OCI-LY1 (cell line): ENCODE results near the gene FBXW2.

Source experiments
- H2AFZ ChIP-seq: fragments of 200-600 bp; sonication (generic), shearing (Covaris generic); 2 replicates; pipeline ENCODE4 v1.6.0; 2014; ENCODE audit warnings: antibody characterized with exemption, mild to moderate bottlenecking, low read length
- H3F3A ChIP-seq: fragments of 200-600 bp; sonication (generic), shearing (Covaris generic); 2 replicates; pipeline ENCODE4 v1.6.0; 2014; ENCODE audit warnings: mild to moderate bottlenecking, antibody characterized with exemption, low read length, moderate library complexity; ENCODE audit not compliant: insufficient read depth
- H3K27ac ChIP-seq: fragments of 200-600 bp; sonication (generic); 2 replicates; pipeline ENCODE4 v1.5.1; 2014; ENCODE audit warnings: low read length, mixed run types, mild to moderate bottlenecking, low read depth; ENCODE audit not compliant: poor library complexity, severe bottlenecking
- H3K27me3 ChIP-seq: fragments of 200-600 bp; sonication (generic); 2 replicates; pipeline ENCODE4 v1.6.0; 2014; ENCODE audit warnings: antibody characterized with exemption, mild to moderate bottlenecking, low read length, moderate library complexity; ENCODE audit not compliant: insufficient read depth
- H3K36me3 ChIP-seq: fragments of 200-600 bp; sonication (generic); 2 replicates; pipeline ENCODE4 v1.6.1; 2014; ENCODE audit warnings: mild to moderate bottlenecking, antibody characterized with exemption, low read length, moderate library complexity, mixed read lengths; ENCODE audit not compliant: insufficient read depth
- H3K4me1 ChIP-seq: fragments of 200-600 bp; sonication (generic); 2 replicates; pipeline ENCODE4 v1.5.1; 2014; ENCODE audit warnings: mild to moderate bottlenecking, low read length, moderate library complexity; ENCODE audit not compliant: insufficient read depth, severe bottlenecking
- H3K4me2 ChIP-seq: fragments of 200-600 bp; sonication (generic), shearing (Covaris generic); 2 replicates; pipeline ENCODE4 v1.6.1; 2014; ENCODE audit warnings: low read length
- H3K4me3 ChIP-seq: fragments of 200-600 bp; sonication (generic); 2 replicates; pipeline ENCODE4 v1.5.1; 2014; ENCODE audit warnings: low read length, low read depth, mild to moderate bottlenecking, mixed read lengths; ENCODE audit not compliant: poor library complexity, severe bottlenecking
- H3K79me2 ChIP-seq: fragments of 200-600 bp; shearing (Covaris generic); 2 replicates; pipeline ENCODE4 v1.6.1; 2016; ENCODE audit warnings: mixed run types, low read length, mixed read lengths; ENCODE audit not compliant: insufficient read depth
- H3K9ac ChIP-seq: fragments of 200-600 bp; sonication (generic), shearing (Covaris generic); 2 replicates; pipeline ENCODE4 v1.6.1; 2014; ENCODE audit warnings: mild to moderate bottlenecking, low read length, mixed read lengths
- H3K9me2 ChIP-seq: fragments of 200-600 bp; sonication (generic), shearing (Covaris generic); 2 replicates; pipeline ENCODE4 v1.6.1; 2014; ENCODE audit warnings: low read depth, mild to moderate bottlenecking, low read length, mixed read lengths
- H3K9me3 ChIP-seq: fragments of 200-600 bp; shearing (Covaris generic); 2 replicates; pipeline ENCODE4 v1.6.1; 2014; ENCODE audit warnings: low read length, mixed read lengths
- H4K20me1 ChIP-seq: fragments of 200-600 bp; sonication (generic), shearing (Covaris generic); 2 replicates; pipeline ENCODE4 v1.6.0; 2016; ENCODE audit warnings: mild to moderate bottlenecking, low read length; ENCODE audit not compliant: insufficient read depth
- CTCF ChIP-seq: fragments of 200-600 bp; sonication (generic), shearing (Covaris generic); IDR thresholded peaks from 2 replicates; pipeline ENCODE4 v1.5.1; 2017; ENCODE audit warnings: mild to moderate bottlenecking, antibody characterized with exemption, low read length, moderate library complexity, mixed read lengths
- EZH2 ChIP-seq: fragments of 200-600 bp; sonication (generic), shearing (Covaris generic); IDR thresholded peaks from 2 replicates; pipeline ENCODE4 v1.8.0; 2017; ENCODE audit warnings: borderline replicate concordance, mixed run types, mild to moderate bottlenecking, antibody characterized with exemption, low read length, moderate library complexity, mixed read lengths

The FBXW2 gene

GRCh38 chr9:120736881-120737280 lies 56.3 kb downstream of the FBXW2 start:
- Histone ChIP-seq H3K9ac (no peak overlapping the region), H3K27ac (no peak overlapping the region), H3K9me2 (no peaks in the 10 kb centered on the region), H3K4me1 (peaks cover 16% of the 10 kb centered on the region), H2AFZ (no peak overlapping the region), H3F3A (no peaks in the 10 kb centered on the region), H3K27me3 (no peaks in the 10 kb centered on the region), H4K20me1 (no peaks in the 10 kb centered on the region), H3K4me2 (no peak overlapping the region), H3K9me3 (no peaks in the 10 kb centered on the region), H3K4me3 (no peak overlapping the region), H3K79me2 (no peaks in the 10 kb centered on the region), H3K36me3 (no peaks in the 10 kb centered on the region)
- TF ChIP-seq CTCF (no peak), EZH2 (no peak)

GRCh38 chr9:120735415-120736126 lies 57.6 kb downstream of the FBXW2 start:
- TF ChIP-seq CTCF, result no peak
- no peak for TF ChIP-seq EZH2
- peaks cover 16% of the 10 kb centered on the region for H3K4me1 ChIP-seq
- no peak overlapping the region; the same call in 1 of the 2 replicates for H3K9ac ChIP-seq
- no peaks in the 10 kb centered on the region for H3K9me2 ChIP-seq
- H3F3A ChIP-seq, result no peaks in the 10 kb centered on the region
- H3K27ac ChIP-seq, result peak overlapping the region; percentile 57
- no peaks in the 10 kb centered on the region for H3K9me3 ChIP-seq
- no peak overlapping the region; the same call in 1 of the 2 replicates for H3K4me2 ChIP-seq
- no peaks in the 10 kb centered on the region for H3K36me3 ChIP-seq
- H3K27me3 ChIP-seq, result no peaks in the 10 kb centered on the region
- no peak overlapping the region for H2AFZ ChIP-seq
- no peaks in the 10 kb centered on the region for H3K79me2 ChIP-seq
- H4K20me1 ChIP-seq, result no peaks in the 10 kb centered on the region
- H3K4me3 ChIP-seq, result no peak overlapping the region

GRCh38 chr9:120734607-120735410 lies 58.4 kb downstream of the FBXW2 start:
- Histone ChIP-seq H3K4me2 (no peak overlapping the region), H3K27ac (peak overlapping the region; percentile 57), H3K79me2 (no peaks in the 10 kb centered on the region), H3K36me3 (no peaks in the 10 kb centered on the region), H3K4me3 (no peak overlapping the region), H4K20me1 (no peaks in the 10 kb centered on the region), H3F3A (no peaks in the 10 kb centered on the region), H3K9me3 (no peaks in the 10 kb centered on the region), H3K4me1 (peaks cover 16% of the 10 kb centered on the region), H2AFZ (no peak overlapping the region), H3K9me2 (no peaks in the 10 kb centered on the region), H3K27me3 (no peaks in the 10 kb centered on the region), H3K9ac (no peak overlapping the region; the same call in 1 of the 2 replicates)
- TF ChIP-seq CTCF, result no peak
- TF ChIP-seq EZH2, result no peak
